GM12864 (cell line): Measurements from ENCODE around the gene GPR143.

Experiments
- DNase-seq: peaks from one replicate; pipeline ENCODE4 v3.0.0-alpha.2; 2011; ENCODE audit warnings: low read depth
- H3K4me3 ChIP-seq: 2 replicates; pipeline ENCODE4 v1.5.1; 2011; ENCODE audit warnings: mild to moderate bottlenecking, low read depth, low read length, control low read depth
- TF ChIP-seq, protein P1 (sequence below): IDR thresholded peaks from 2 replicates; pipeline ENCODE4 v1.5.1; 2011; ENCODE audit warnings: low read depth, mild to moderate bottlenecking, moderate library complexity, low read length, control low read depth, inconsistent platforms; ENCODE audit errors: missing control alignments

The GPR143 gene

DNA sequence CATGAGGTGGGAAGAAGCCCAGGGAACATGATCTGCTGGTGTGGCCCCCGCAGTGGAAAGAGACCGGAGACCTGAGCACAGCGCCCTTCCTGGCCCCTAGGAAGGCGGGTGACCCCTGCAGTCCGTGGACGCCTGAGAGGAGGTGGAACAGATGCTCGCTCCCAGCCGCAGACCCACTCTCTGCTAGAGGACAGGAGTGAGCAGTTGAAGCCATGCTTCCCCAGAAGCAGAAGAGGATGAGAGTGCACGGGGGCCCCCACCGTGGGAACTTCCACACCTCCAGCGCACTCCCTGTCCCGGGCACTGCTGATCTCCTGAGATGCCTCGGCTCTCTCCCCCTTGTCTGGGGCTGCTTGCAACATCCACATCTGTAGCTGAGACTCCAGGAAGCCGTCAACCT, 62.2 kb downstream of the GPR143 start:
- DNase-seq = no peak
- no peak overlapping the region for H3K4me3 ChIP-seq
- TF ChIP-seq, protein P1, sequence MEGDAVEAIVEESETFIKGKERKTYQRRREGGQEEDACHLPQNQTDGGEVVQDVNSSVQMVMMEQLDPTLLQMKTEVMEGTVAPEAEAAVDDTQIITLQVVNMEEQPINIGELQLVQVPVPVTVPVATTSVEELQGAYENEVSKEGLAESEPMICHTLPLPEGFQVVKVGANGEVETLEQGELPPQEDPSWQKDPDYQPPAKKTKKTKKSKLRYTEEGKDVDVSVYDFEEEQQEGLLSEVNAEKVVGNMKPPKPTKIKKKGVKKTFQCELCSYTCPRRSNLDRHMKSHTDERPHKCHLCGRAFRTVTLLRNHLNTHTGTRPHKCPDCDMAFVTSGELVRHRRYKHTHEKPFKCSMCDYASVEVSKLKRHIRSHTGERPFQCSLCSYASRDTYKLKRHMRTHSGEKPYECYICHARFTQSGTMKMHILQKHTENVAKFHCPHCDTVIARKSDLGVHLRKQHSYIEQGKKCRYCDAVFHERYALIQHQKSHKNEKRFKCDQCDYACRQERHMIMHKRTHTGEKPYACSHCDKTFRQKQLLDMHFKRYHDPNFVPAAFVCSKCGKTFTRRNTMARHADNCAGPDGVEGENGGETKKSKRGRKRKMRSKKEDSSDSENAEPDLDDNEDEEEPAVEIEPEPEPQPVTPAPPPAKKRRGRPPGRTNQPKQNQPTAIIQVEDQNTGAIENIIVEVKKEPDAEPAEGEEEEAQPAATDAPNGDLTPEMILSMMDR = no peak

DNA sequence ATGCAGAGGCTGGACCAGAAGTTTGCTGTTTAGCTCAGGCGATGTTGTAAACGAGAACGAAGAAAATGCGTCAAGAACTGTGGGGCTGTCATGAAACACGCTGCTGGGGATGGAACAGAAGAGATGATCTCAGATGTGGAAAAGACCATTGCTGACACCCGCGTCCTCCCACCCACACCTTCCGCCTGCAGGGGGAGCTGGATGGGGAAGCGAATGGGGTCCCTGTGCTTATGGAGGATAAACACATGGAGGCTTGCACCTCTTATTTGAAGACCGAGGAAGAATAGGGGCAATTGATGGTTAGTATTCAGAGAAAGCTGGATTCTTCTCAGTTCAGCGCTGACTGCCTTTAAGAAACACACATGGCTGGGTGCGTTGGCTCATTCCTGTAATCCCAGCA, 63.9 kb downstream of the GPR143 start:
- TF ChIP-seq, protein P1 = no peak
- no peak for DNase-seq
- no peak overlapping the region for H3K4me3 ChIP-seq

DNA sequence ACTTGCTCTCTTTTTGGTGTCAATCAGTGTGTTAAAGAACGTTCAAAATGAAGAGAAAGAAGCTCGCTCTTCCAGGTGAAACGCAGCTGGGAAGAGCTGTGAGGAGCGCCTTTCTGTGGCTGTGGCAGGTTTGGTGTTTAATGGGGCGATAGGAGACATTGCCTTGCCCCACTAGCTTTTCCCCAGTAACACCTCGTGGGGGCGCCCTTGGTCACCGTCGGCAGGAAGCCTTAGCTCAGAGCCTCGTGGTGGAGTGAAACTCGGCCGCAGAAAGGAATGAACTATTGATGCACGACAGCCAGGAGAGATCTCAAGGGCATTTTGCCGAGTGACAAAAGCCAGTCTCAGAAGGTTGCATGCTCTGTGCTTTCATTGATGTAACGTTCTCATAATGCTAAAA, 65.1 kb downstream of the GPR143 start:
- no peak overlapping the region for H3K4me3 ChIP-seq
- TF ChIP-seq, protein P1 = no peak
- no peak for DNase-seq

DNA sequence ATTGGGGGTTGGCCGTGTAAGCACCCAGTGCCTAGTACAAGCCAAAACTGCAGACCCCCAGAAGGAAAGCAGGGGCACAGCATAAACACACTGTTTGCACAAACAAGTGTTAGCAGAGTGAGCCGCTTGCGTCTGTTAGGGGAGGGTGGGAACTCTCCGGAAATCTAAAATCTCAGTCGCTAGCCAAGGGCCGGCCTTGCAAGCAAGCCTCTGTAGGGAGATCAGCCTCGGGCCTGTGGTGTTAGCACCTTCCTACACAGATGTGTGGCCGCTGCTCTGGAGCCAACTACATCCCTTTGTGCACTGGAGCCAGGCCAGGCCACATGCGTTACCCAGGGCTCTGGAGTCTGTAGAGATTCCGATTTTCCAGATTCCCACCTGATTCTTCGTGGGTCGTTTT, 67.1 kb downstream of the GPR143 start:
- TF ChIP-seq, protein P1 = no peak
- DNase-seq = no peak
- H3K4me3 ChIP-seq = no peak overlapping the region

DNA sequence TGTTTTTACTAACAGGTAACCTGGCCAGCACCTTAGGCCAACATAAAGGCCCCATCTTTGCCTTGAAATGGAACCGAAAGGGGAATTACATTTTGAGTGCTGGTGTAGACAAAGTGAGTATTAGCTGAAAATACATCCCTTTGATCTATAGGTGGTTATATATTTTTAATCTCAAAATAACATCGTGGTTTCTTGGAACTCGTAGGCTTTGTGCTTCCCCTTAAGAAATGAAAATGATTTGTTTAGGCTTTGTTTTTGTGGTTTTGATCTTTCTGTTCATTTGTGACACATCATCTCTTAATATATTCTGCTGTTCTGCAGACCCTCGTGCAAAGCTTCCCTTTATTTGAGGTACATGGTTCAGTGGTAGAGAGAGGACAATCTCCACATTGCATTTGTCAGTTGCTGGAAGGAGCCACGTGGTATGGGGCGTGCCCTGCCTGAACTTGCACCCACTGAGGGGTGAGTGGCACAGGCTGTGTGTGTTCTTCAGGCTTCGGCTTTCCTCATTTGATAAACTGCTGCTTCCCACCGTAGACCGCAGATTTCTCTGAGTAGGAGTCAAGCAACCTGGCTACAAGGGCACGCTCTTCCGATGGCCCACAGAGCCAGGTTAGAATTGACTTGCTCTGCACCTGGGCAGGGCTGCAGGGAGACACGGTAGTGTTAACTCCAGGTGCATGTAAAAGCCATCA, 72.2 kb downstream of the GPR143 start:
- DNase-seq = no peak
- TF ChIP-seq, protein P1 = no peak
- H3K4me3 ChIP-seq = no peak overlapping the region

DNA sequence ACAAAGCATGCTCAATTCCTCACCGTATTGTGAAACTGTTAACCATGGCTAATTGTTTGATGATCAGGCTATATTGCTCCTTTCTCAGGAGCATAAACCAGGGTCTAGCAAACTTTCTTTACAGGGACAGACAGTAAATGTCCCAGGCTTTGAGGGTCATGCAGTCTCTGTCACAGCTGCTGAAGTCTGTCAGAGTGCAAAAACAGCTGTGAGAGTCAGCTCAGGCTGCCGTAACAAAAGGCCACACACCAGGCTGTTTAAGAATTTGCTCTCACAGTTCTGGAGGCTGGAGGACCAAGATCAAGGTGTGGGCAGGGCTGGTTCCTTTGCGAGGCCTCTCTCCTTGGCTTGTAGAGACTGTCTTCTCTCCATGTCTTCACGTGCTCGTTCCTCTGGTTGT, 75.6 kb downstream of the GPR143 start:
- TF ChIP-seq, protein P1 = no peak
- DNase-seq = no peak
- H3K4me3 ChIP-seq = no peak overlapping the region

DNA sequence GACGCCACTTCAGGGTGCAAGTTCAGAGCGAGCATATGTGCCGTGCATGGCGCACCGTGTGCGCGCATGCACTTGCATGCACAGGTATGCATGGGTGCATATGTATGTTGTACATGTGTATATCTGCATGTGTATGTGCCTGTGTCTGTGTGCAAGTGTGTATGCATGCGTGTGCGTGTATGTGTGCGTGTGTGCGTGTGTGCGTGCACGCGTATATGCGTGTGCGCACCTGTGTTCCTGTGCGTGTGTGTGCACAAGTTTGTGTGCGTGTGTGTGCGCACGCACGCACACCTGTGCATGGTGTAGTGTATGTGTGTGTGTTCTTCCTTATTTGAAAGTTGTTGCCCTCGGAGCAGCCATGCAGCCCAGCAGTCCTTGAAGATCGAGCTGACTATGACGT, 76.8 kb downstream of the GPR143 start:
- no peak for DNase-seq
- H3K4me3 ChIP-seq = no peak overlapping the region
- TF ChIP-seq, protein P1 = no peak
